GM18858 (cell line): ENCODE measurements around the gene TET2.

Experiments used
- ATAC-seq: cut with Tn5 transposase; IDR thresholded peaks from one replicate; pipeline ENCODE4 v1.9.1; 2021; ENCODE audit not compliant: unreplicated experiment

TET2 gene

GRCh38 chr4:105140684-105141490, 5.8 kb upstream of the TET2 start:
- no peak for ATAC-seq

GRCh38 chr4:105145156-105145902, 1.3 kb upstream of the TET2 start:
- ATAC-seq = no peak

GRCh38 chr4:105145903-105146275, 787 bp upstream of the TET2 start:
- peak; percentile 0 for ATAC-seq

- no peak for ATAC-seq
These were observed 408 bp downstream of the TET2 start for GRCh38 chr4:105147016-105147552.

- no peak for ATAC-seq
These were observed 981 bp downstream of the TET2 start for GRCh38 chr4:105147553-105148161.

- no peak for ATAC-seq
These were observed 1.7 kb downstream of the TET2 start for GRCh38 chr4:105148356-105148755.

GRCh38 chr4:105148776-105149175, 2.1 kb downstream of the TET2 start:
- no peak for ATAC-seq

GRCh38 chr4:105149771-105150170, 3.1 kb downstream of the TET2 start:
- no peak for ATAC-seq

- no peak for ATAC-seq
These were observed 3.8 kb downstream of the TET2 start for GRCh38 chr4:105150503-105150902.

GRCh38 chr4:105153749-105154148, 7.1 kb downstream of the TET2 start:
- ATAC-seq = no peak

- ATAC-seq = no peak
These were observed 7.9 kb downstream of the TET2 start for GRCh38 chr4:105154576-105154975.

GRCh38 chr4:105155426-105155825, 8.8 kb downstream of the TET2 start:
- no peak for ATAC-seq

- ATAC-seq = no peak
These were observed 12.2 kb downstream of the TET2 start for GRCh38 chr4:105158837-105159236.

GRCh38 chr4:105162123-105162796, 15.6 kb downstream of the TET2 start:
- no peak for ATAC-seq

GRCh38 chr4:105164548-105164947, 17.9 kb downstream of the TET2 start:
- no peak for ATAC-seq

- ATAC-seq = no peak
These were observed 19.4 kb downstream of the TET2 start for GRCh38 chr4:105166066-105166465.

- no peak for ATAC-seq
These were observed 24.0 kb downstream of the TET2 start for GRCh38 chr4:105170711-105171110.

GRCh38 chr4:105171912-105172311, 25.2 kb downstream of the TET2 start:
- no peak for ATAC-seq

- ATAC-seq = no peak
These were observed 27.4 kb downstream of the TET2 start for GRCh38 chr4:105174098-105174497.

GRCh38 chr4:105179539-105180401, 33.1 kb downstream of the TET2 start:
- ATAC-seq = no peak
